OCI-LY7 (cell line): ENCODE measurements around the gene GNAZ. TPM values are rescaled to one million over a fixed set of nuclear protein-coding genes. Genes with fewer than 3 reads are reported as not detected.

Experiments used
- BruUV-seq: library from RNA; stranded (reverse); fragments of 400-500 nt; replicated peaks from 2 replicates; lab custom pipeline; 2021; lab: Mats Ljungman, UMichigan
- CTCF ChIA-PET: fragments of 300-600 bp; sonication (Branson Sonifier 250); formaldehyde crosslinking; loops from one replicate; lab custom pipeline; 2022; ENCODE audit warnings: antibody characterized with exemption; ENCODE audit not compliant: unreplicated experiment; lab: Charles Lee
- POLR2A ChIA-PET: fragments of 300-600 bp; sonication (Branson Sonifier 250); formaldehyde crosslinking; loops from one replicate; lab custom pipeline; 2022; ENCODE audit warnings: antibody characterized with exemption; lab: Charles Lee
- DNase-seq: peaks from one replicate; pipeline ENCODE4 v3.0.0-alpha.2; 2015; ENCODE audit warnings: low spot score
- H2AFZ ChIP-seq: fragments of 200-600 bp; sonication (generic), shearing (Covaris generic); 2 replicates; pipeline ENCODE4 v1.6.1; 2014; ENCODE audit warnings: mild to moderate bottlenecking, antibody characterized with exemption, low read length, moderate library complexity
- H3K27ac ChIP-seq: fragments of 200-600 bp; sonication (generic); 2 replicates; pipeline ENCODE4 v1.5.1; 2014; ENCODE audit warnings: mixed run types, low read depth, mild to moderate bottlenecking, moderate library complexity, low read length, inconsistent platforms; ENCODE audit not compliant: poor library complexity, severe bottlenecking
- H3K36me3 ChIP-seq: fragments of 200-600 bp; sonication (generic); 2 replicates; pipeline ENCODE4 v1.6.1; 2014; ENCODE audit warnings: mild to moderate bottlenecking, antibody characterized with exemption, low read length, moderate library complexity, mixed read lengths; ENCODE audit not compliant: insufficient read depth
- H3K4me1 ChIP-seq: fragments of 200-600 bp; sonication (generic); 2 replicates; pipeline ENCODE4 v1.5.1; 2014; ENCODE audit warnings: mild to moderate bottlenecking, low read length; ENCODE audit not compliant: insufficient read depth, poor library complexity, severe bottlenecking
- H3K4me2 ChIP-seq: fragments of 200-600 bp; sonication (generic); 2 replicates; pipeline ENCODE4 v1.6.1; 2014; ENCODE audit warnings: mild to moderate bottlenecking, low read length
- H3K4me3 ChIP-seq: fragments of 200-600 bp; sonication (generic); 2 replicates; pipeline ENCODE4 v1.5.1; 2014; ENCODE audit warnings: mild to moderate bottlenecking, low read depth, low read length; ENCODE audit not compliant: poor library complexity, severe bottlenecking
- H3K79me2 ChIP-seq: fragments of 200-600 bp; sonication (generic); 2 replicates; pipeline ENCODE4 v1.6.1; 2016; ENCODE audit warnings: low read depth, mild to moderate bottlenecking, low read length, moderate library complexity, mixed read lengths; ENCODE audit not compliant: insufficient read depth
- H3K9me2 ChIP-seq: fragments of 200-600 bp; sonication (generic); 2 replicates; pipeline ENCODE4 v1.6.1; 2016; ENCODE audit warnings: mild to moderate bottlenecking, low read length, mixed read lengths; ENCODE audit not compliant: insufficient read depth
- H3K9me3 ChIP-seq: fragments of 200-600 bp; sonication (generic); 2 replicates; pipeline ENCODE4 v1.6.1; 2014; ENCODE audit warnings: mild to moderate bottlenecking, mixed run types, low read length, mixed read lengths
- H4K20me1 ChIP-seq: fragments of 200-600 bp; sonication (generic); 2 replicates; pipeline ENCODE4 v1.6.1; 2014; ENCODE audit warnings: mild to moderate bottlenecking, antibody characterized with exemption, low read length, moderate library complexity, mixed read lengths; ENCODE audit not compliant: insufficient read depth
- CTCF ChIP-seq: fragments of 200-600 bp; sonication (generic); conservative IDR thresholded peaks from 2 replicates; pipeline ENCODE4 v1.5.1; 2014; ENCODE audit warnings: mild to moderate bottlenecking, antibody characterized with exemption, low read length, moderate library complexity, mixed read lengths
- EZH2phosphoT487 ChIP-seq: fragments of 200-600 bp; sonication (generic); IDR thresholded peaks from 2 replicates; pipeline ENCODE4 v1.6.1; 2018; ENCODE audit warnings: low read depth, borderline replicate concordance, mild to moderate bottlenecking, mixed run types, antibody characterized with exemption, low read length, moderate library complexity, mixed read lengths
- intact Hi-C: fragments of 100-400 bp; cut with micrococcal nuclease; formaldehyde crosslinking; loops from one replicate; pipeline ENCODE4 v1.10.0; 2022; ENCODE audit not compliant: unreplicated experiment
- total RNA-seq, 2 experiments: library from RNA; depleted of rRNA in 1 of 2; stranded (reverse); fragments of >200 nt in 1 of 2; shearing (Covaris generic) in 1 of 2; gene quantifications; 2 replicates each; pipeline ENCODE4 v1.2.3, GENCODE V29; 2014 to 2022

The GNAZ gene
- total RNA-seq, 2 experiments from 2014 or later: 38.5 to 46.4 TPM

GRCh38 chr22:23115369-23115768 is 45.0 kb downstream of the GNAZ start:
- Histone ChIP-seq H4K20me1 (no peaks in the 10 kb centered on the region), H3K4me1 (peaks cover 29% of the 10 kb centered on the region), H3K27ac (no peak overlapping the region), H2AFZ (no peak overlapping the region), H3K4me2 (no peak overlapping the region), H3K4me3 (no peak overlapping the region), H3K9me3 (no peaks in the 10 kb centered on the region), H3K79me2 (no peaks in the 10 kb centered on the region), H3K9me2 (no peaks in the 10 kb centered on the region), H3K36me3 (0 out of 2 replicates have a peak, but pooled peaks cover 8% of the 10 kb centered on the region)
- ChIA-PET CTCF (interaction anchor here (5.2 kb wide), 1 partner anchor 155 kb away, joined by 23 read pairs; no protein-coding TSS in a partner anchor), POLR2A (no interaction called here)
- DNase-seq: no peak
- intact Hi-C loops: no loop called here
- BruUV-seq: no TSS peak
- no peak for TF ChIP-seq EZH2phosphoT487
- no peak for TF ChIP-seq CTCF

DNA sequence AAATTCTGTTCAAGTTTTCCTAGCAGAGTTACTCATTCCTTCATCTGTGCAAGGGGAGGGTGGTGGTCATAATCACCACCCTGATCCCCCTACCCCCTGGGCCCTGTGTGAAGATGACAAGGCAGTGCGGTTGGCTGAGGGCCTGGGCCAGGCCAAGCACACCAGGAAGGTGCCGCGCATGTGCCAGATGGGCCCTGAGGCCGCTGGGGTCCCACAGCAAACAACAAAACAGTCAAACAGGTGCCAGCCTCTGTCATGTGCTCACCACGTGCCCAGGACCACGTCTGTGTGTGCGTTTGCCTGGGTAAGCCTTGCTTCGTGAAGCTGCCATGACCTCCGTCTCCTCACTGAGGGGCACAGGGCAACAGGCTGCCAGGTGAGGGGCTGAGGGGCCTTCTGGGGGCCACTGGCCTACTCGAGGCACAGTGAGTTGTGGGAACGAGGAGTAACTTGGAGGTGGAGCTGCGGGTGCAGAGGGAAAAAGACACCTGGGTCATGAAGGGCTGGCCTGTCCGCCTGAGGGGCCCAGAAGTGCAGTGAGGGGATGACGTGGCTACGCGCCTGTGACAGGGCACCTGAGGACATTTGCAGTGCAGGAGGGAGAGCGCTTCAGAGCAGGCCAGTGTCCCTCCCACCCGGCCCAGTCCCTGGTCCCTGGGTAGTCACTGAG is 45.6 kb downstream of the GNAZ start:
- ChIA-PET CTCF (interaction anchor here (0.6 to 0.7 kb wide), 2 partner anchors 157 to 980 kb away, joined by 3 read pairs; no protein-coding TSS in a partner anchor), POLR2A (interaction anchor here (1.0 to 1.2 kb wide), 2 partner anchors 109 to 156 kb away, joined by 3 to 5 read pairs; no protein-coding TSS in a partner anchor)
- no peak overlapping the region for H3K27ac ChIP-seq
- no peaks in the 10 kb centered on the region for H3K9me3 ChIP-seq
- TF ChIP-seq CTCF: no peak
- TF ChIP-seq EZH2phosphoT487: no peak
- no TSS peak for BruUV-seq
- no peaks in the 10 kb centered on the region for H3K9me2 ChIP-seq
- H3K79me2 ChIP-seq: no peaks in the 10 kb centered on the region
- peaks cover 29% of the 10 kb centered on the region for H3K4me1 ChIP-seq
- intact Hi-C loops: no loop called here
- H3K36me3 ChIP-seq: 0 out of 2 replicates have a peak, but pooled peaks cover 8% of the 10 kb centered on the region
- H2AFZ ChIP-seq: no peak overlapping the region
- no peak for DNase-seq
- no peak overlapping the region for H3K4me2 ChIP-seq
- no peaks in the 10 kb centered on the region for H4K20me1 ChIP-seq
- H3K4me3 ChIP-seq: no peak overlapping the region
